Dermis microvascular lymphatic vessel endothelial cell (primary cell): ENCODE data around the gene ZNF316. TPM values are rescaled to one million over a fixed set of nuclear protein-coding genes. Genes with fewer than 3 reads are reported as not detected.

Experiments used
- DNase-seq, 2 donors: peaks; one replicate each; pipeline versions ENCODE4 v3.0.0 to v3.0.0-alpha.2; 2010; ENCODE audit warnings: low read depth in 2 of 2
- total RNA-seq: library from RNA; depleted of rRNA; stranded (reverse); fragments of >200 nt; gene quantifications from 2 replicates; pipeline ENCODE4 v1.2.1, GENCODE V29; 2014

The ZNF316 gene
- total RNA-seq: 8.1 and 16.7 TPM in 2 replicates

DNA sequence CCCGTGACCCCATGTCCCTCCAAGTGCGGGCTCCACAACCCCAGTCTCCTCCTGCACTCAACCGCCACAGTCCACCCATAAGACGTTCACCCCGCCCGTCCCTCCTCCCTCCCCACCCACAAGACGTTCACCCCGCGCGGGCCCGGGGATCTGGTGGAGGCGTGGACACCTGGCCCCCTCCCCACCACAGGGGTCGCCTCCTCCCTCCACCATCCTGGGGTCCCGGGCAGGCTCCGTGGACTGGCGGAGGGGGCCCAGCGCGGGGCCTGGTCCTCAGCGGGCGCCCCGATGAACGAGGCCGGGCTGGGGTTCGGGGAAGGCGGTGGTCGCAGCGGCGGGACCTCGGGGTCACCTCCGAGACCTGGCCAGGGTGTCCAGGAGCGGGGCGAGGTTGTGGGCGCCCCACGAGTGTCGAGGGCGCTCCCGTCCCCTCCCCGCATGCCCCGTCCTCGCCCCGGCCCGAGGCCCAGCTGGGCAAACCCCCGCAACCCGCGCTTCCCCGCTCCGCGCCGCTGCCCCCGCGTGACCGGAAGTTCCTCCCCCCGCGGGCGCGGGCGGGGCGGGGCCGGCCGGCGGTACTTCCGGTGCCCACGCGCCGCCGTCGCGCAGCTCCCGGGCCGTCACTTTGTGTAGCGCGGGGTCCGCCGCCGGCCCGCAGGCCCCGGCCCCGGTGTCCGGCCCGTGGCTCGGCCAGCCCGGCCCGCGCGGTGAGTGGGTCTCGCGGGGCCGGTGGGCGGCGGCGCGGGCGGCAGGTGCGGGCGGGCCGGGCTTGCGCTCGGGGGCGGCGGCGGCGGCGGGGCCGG, at the start of gene ZNF316:
Gene ZNF316, plus strand, starts transcription at position 578 of the 803 bp plus-strand sequence. CDS start 5,092 bp downstream, outside the sequence.
- peak in 1 of 2 donors; percentile 55 for DNase-seq

DNA sequence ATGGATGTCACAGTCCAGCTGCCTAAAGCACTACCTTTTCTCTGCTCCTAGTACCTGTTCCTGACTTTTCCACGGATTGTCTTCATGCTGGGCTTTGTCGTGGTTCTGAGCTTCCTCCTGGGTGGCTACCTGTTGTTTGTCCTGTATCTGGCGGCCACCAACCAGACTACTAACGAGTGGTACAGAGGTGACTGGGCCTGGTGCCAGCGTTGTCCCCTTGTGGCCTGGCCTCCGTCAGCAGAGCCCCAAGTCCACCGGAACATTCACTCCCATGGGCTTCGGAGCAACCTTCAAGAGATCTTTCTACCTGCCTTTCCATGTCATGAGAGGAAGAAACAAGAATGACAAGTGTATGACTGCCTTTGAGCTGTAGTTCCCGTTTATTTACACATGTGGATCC, 48.6 kb upstream of the ZNF316 start:
- no peak for DNase-seq

DNA sequence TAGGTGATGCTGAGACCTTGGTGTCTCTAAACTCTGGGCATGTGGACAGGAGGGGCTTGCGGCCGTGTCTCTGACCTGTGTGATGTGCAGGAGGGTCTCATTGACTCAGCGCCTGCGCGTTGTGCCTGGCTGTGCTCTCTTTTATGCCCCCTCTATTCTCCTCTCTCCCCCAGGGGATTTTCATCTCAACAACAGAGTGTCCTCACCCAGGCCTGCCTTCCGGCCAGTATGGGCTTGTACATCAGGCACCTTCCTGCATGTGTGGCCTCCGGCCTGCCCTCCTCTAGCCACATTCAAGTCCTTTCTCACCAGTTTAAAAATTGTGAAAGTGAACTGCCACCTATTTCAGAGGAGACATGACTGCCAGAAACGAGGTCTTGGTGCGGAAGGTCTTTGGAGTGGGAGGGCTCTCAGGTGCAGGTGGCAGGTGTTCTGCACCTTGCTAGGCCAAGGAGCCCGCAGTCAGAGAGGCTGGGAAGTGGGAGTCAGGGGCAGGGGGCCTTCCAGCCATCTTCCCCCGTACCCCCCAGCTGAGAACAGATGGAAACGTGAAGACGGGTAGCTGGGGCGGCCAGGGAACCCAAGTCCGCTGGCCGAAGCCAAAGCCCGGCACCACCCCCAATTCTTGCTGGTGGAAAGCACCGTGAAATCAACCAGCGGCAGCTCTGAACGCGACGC, 47.8 kb upstream of the ZNF316 start:
- DNase-seq: no peak

DNA sequence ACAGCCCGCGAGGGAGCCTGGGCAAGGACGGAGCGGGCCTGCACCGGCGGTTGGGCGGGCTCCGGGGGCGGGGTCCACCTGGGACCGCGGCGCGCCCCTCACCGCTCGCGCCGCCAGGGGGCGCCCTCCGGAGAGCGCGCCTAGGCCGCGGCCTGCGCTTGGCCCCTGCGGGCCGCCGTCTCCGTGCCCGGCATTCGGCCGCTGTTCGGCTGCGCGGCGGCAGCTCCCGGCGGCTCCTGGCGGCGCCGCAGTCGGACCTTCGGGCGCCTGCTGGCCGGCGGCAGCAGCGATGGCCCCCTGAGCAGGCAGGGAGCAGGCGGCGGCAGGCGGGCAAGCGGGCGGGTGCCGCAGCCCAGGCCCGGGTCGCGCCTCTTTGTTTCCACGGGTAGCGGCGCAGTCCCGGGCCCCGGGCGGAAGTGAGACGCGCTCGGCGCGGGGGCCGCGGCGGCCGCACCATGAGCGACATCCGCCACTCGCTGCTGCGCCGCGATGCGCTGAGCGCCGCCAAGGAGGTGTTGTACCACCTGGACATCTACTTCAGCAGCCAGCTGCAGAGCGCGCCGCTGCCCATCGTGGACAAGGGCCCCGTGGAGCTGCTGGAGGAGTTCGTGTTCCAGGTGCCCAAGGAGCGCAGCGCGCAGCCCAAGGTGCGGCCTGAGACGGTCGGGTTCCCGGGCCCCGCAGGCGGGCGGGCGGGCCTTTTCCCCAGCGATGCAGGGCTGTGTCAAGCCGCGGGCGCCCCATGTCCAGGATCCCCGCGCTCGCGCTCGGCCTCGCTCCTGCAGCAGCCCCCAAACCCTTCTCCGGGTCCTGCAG, 47.1 kb upstream of the ZNF316 start, which contains the start of gene INTS15:
Gene INTS15, plus strand, starts transcription at position 193 of the 816 bp plus-strand sequence. Its CDS starts 263 bp downstream, at position 456.
- DNase-seq: peak; percentile 63 to 85

DNA sequence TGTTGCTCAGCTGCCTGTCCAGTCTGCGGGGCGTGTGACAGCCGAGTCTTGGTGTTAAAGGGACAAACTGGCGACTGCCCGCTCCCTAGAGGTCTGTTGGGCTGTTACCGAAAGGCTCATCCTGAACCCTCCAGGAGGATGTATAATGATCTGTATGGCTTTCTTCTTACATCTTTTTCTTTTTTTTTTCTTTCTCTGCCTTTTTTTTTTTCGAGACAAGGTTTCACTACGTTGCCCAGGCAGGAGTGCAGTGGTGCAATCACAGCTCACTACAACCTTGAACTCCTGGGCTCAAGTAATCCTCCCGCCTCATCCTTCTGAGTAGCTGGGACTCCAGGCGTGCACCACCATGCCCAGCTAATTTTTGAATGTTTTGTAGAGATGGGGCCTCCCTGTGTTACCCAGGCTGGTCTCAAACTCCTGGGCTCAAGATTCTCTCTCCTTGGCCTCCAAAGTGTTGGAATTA, 46.4 kb upstream of the ZNF316 start:
- no peak for DNase-seq

DNA sequence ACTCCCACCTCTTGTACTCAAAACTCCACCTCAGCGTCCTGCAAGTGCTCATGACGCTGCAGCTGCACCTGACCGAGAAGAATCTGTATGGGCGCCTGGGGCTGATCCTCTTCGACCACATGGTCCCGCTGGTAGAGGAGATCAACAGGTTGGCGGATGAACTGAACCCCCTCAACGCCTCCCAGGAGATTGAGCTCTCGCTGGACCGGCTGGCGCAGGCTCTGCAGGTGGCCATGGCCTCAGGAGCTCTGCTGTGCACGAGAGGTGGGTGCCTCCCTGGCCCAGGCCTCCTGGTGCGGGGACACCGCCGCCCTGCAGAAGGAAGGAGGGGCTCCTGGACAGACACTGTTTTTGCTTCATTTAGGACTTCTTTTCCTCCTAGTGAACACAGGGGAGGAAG, 37.0 kb upstream of the ZNF316 start:
- no peak for DNase-seq

- DNase-seq: no peak
Measured at GRCh38 chr7:6604458-6604857, 32.7 kb upstream of the ZNF316 start.

DNA sequence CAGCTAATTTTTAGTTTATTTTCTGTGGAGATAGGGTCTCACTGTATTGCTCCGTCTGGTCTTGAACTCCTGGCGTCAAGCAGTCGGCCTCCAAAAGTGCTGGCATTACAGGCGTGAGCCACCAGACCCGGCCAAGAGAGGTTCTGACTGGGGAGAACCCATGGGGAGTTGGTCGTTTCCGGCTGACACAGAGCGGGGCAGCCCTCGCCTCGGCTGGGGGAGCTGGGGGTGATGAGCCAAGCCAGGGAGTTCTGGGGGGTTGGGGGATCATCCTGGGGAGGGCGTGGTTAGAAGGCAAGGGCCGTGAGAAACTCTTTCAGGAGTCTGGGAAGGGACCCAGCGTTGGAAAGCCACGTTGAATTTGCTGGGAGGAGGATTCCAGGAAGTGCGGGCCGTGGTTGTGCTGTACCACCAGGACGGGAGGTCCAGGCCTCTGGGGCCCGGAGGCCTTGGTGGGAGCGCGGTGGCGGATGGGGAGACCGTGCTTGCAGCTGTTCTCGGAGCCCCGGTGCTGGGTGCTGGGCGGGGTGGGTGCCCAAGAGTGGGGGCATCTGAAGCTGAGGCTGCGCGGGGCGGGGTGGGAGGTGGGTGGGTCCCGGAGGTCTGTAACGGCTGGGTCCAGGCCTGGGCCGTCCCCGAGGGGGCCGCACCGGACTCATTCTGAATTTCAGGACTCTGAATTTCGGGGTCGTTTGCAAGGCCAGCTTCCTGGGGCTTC, 30.1 kb upstream of the ZNF316 start:
- no peak for DNase-seq

DNA sequence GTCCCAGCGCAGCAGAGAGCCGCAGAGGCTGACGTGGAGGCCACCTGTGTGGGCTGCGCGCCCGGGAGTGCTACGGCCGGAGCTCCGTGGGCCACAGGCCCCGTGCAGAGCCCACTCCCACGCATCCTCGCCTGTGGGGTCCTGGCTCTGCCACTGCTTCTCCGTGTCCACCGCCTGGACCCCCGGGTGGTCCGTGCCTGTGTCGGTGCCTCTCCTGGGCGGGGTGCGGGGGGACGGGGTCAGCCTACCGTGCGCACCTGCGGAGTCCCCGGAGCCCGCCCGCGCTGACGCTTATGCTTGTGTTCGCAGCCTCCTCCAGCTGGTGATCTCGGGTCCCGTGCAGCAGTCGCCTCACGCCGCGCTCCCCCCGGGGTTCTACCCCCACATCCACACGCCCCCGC, 29.5 kb upstream of the ZNF316 start:
- DNase-seq: no peak

- DNase-seq: no peak
Measured at GRCh38 chr7:6608081-6608480, 29.0 kb upstream of the ZNF316 start.

DNA sequence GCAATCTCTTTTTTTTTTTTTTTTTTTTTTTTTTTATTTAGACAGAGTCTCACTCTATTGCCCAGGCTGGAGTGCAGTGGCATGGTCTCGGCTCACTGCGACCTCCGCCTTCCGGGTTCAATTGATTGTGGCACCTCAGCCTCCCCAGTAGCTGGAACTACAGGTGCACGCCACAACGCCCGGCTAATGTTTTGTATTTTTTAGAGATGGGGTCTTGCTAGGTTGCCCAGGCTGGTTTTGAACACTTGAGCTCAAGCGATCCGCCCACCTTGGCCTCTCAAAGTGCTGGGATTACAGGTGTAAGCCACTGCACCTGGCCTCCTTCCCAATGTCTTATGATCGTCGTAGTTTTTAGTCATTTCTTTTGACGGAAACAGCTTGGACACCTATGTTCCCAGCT, 28.3 kb upstream of the ZNF316 start:
- DNase-seq: no peak

DNA sequence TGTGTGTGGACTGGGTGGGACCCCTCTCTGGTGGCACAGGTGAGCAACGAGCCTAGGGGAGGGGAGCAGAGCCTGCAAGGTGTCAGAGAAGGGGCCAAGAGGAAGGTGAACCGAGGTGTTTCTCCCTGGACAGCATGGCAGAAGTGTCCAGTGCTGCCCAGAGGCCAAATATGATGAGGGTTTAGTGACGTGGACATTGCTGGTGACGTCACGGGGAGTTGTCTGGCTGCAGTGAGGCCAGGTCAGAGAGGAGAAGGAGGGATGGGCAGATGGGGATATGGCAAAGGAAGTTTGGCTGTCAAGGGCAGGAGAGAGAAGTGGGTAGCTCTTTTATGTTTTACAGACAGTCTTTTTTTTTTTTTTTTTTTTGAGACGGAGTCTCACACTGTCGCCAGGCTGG, 24.3 kb upstream of the ZNF316 start:
- DNase-seq: no peak

DNA sequence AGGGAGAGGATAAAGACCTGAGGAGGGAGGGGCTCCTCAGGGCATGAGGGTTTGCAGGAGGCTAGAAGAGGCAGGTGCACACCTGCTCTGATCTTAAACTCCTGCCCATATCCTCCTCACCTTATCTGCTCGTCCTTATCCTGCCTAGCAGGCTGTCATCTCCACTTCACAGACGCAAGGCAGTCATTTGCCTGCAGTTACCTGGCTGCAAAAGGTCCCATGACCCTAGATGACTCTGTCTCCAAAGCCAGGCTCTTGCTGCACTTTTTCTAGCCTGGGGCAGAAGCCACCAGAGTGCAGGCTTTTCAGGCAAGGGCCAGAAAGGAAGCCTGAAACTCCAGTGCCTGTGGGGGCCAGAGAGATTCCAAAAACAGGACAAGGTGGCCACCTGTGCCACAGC, 23.4 kb upstream of the ZNF316 start:
- DNase-seq: no peak

DNA sequence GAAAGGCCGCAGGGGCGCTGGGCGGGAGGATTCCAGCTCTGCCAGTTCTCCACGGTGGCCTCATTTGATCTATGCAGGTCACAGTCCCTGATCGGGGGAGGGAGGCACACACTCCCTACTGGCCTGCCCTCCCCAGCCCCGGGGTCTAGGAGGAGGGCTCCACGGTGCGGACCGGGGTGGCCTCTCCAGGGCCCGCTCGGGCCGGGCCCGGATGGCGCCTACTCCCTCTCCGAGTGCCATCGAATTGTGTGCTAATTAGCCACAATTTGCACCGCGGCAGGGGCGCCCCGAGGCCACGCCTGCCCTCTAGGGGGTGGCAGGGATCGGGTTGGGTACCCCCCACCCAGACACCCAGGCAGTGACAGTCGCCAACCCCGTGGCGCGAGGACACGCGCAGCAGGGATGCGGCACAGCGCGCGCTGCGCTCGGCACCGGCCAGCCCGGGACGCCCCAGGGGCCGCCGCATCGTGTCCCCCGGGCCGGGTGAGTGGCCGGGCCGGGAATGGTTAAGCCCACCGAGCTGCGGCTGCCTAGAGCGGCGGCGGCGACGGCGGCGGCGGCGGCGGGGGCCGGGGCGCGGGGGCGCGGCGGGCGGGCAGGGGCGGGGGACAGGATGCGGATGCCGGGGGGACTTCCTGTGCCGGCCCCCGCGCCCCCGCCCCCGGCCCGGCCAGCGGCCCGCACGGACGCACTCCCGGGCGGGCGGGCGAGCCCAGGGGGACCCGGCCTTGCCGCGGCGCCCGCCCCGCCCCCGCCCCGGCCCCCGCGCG, 22.0 kb upstream of the ZNF316 start, which contains the start of gene ZNF853:
Gene ZNF853, plus strand, starts transcription at position 658 of the 770 bp plus-strand sequence. CDS start 565 bp downstream, outside the sequence.
- no peak for DNase-seq

DNA sequence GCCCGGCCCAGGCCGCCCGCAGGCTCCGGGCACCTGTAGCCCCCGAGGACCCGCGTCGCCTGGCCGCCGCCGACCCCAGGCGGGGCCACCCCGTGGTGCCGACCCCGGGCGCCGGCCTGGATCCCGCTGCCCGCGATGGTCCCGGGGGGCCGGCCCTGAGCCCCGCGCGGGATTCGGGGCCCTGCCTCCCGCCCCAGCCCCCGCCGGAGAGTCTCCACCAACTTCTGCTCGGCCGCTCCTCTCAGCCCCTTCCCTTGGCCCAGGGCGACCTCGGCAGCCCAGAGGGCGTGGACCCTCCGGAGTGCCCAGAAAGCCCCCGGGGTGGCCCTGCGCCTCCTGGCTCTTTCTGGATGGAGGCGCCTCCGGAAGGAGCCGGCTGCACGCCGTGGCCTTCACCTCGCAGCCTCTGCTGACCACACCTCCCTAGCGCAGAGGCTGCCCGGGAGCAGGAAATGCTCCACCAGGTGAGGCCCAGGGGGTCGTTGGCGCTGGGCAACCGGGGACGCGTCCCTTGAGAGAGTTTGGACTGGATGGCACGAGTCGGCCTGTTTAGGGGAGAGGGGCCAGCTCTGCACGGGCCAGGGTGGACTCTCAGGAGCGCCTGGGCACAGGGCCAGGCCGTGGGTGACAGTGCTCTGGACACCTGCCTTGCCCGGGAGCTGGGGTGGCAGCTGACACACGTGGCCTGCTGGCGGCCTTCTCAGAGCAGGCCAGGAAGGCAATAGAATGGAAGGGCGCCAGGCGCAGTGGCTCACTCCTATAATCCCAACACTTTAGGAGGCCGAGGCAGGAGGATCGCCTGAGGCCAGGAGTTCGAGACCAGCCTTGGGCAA, 21.2 kb upstream of the ZNF316 start:
- no peak for DNase-seq

- no peak for DNase-seq
Measured at GRCh38 chr7:6616854-6617643, 20.1 kb upstream of the ZNF316 start.

DNA sequence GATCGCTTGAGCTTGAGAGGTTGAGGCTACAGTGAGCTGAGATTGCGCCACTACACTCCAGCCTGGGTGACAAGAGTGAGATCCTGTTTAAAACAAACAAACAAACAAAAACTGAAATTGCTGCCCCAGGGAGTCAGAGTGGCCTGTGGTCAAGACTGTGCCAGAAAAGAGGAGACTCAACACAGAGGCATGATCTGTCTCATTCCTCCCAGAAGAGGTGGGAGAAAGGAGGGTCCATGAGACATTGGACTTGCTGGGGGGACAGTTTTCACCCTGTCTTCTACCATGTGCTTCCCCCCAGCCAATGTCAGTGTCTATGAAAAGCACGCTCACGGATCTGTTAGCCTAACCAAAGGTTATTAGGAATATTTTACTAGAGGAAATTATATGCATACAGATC, 18.5 kb upstream of the ZNF316 start:
- no peak for DNase-seq

DNA sequence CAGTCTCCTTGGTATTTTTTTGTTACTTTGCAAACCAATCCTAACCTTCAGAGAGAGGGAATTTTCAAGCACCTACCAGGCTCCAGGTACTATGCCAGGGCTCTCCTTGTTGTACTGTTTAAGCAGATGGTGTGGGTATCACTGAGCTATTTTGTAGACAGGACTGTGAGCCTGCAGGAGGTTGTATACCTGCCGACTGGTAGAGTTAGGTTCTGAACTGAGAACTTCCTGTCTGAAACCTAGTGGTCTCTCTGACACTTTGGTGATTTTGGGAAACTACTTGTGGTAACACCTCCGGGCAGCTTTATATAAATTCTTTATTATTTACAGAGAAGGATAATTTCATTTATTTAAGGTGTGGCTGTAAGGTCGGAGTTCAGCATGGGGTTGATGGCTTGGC, 17.2 kb upstream of the ZNF316 start:
- DNase-seq: no peak
